ENCODE measurements around the gene CXorf65. TPM values are rescaled to one million over a fixed set of nuclear protein-coding genes. Genes with fewer than 3 reads are reported as not detected.

Gene CXorf65
- total RNA-seq, 1 donor from 2014 or later, result not detected

GRCh38 chrX:71085900-71086299, 20.6 kb downstream of the CXorf65 start:
- no peaks in the 10 kb centered on the region for H3K36me3 ChIP-seq
- H3K4me1 ChIP-seq, result no peaks in the 10 kb centered on the region
- TF ChIP-seq, protein P1, sequence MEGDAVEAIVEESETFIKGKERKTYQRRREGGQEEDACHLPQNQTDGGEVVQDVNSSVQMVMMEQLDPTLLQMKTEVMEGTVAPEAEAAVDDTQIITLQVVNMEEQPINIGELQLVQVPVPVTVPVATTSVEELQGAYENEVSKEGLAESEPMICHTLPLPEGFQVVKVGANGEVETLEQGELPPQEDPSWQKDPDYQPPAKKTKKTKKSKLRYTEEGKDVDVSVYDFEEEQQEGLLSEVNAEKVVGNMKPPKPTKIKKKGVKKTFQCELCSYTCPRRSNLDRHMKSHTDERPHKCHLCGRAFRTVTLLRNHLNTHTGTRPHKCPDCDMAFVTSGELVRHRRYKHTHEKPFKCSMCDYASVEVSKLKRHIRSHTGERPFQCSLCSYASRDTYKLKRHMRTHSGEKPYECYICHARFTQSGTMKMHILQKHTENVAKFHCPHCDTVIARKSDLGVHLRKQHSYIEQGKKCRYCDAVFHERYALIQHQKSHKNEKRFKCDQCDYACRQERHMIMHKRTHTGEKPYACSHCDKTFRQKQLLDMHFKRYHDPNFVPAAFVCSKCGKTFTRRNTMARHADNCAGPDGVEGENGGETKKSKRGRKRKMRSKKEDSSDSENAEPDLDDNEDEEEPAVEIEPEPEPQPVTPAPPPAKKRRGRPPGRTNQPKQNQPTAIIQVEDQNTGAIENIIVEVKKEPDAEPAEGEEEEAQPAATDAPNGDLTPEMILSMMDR (IDR thresholded peaks at IDR 0.05), result no peak
- TF ChIP-seq POLR2AphosphoS5 (IDR thresholded peaks at IDR 0.05; ENCODE audit: insufficient read depth in 1 of 2, low read depth in 1 of 2) (no peak), POLR2A (IDR thresholded peaks at IDR 0.05) (no peak)
- no peak overlapping the region for H3K4me3 ChIP-seq
- H3K27me3 ChIP-seq, result no peaks in the 10 kb centered on the region
- DNase-seq (ENCODE audit: extremely low spot score in 2 of 2), result no peak
- intact Hi-C loops (cut with DNase I), result no loop called here
- no peaks in the 10 kb centered on the region for H3K9me3 ChIP-seq
- H3K27ac ChIP-seq, result no peak overlapping the region

- Histone ChIP-seq H3K36me3 (no peaks in the 10 kb centered on the region), H3K9me3 (no peaks in the 10 kb centered on the region), H3K27ac (no peak overlapping the region), H3K4me3 (no peak overlapping the region), H3K4me1 (no peaks in the 10 kb centered on the region), H3K27me3 (no peaks in the 10 kb centered on the region)
- no peak for TF ChIP-seq POLR2A (IDR thresholded peaks at IDR 0.05)
- TF ChIP-seq, protein P1 (IDR thresholded peaks at IDR 0.05), result no peak
- no peak for TF ChIP-seq POLR2AphosphoS5 (IDR thresholded peaks at IDR 0.05; ENCODE audit: insufficient read depth in 1 of 2, low read depth in 1 of 2)
- intact Hi-C loops (cut with DNase I), result no loop called here
- no peak for DNase-seq (ENCODE audit: extremely low spot score in 2 of 2)
Measured at GRCh38 chrX:71082822-71083221, 23.7 kb downstream of the CXorf65 start.

DNA sequence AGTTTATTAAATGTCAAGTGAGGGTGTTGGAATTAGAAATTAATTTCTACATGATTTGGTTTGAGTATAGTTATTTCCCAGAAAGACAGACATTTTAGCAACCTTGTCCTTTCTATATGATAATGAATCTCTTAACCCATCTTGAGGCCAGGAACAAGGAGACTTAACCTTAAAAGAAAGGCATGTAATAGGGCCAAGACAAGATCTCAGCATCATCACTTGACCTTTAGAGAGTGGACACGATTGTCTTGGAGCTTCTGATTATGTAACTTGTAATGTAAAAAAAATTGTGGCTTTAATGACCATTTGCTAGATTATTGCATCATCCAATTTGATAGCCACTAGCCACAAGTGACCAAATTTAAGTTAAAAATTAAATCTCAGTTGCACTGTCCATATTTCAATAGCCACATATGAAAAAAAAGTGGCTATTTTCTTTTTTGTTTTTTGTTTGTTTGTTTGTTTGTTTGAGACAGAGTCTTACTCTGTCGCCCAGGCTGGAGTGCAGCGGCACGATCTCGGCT, 24.4 kb downstream of the CXorf65 start:
- Histone ChIP-seq H3K4me3 (no peak overlapping the region), H3K4me1 (no peaks in the 10 kb centered on the region), H3K27ac (no peak overlapping the region), H3K36me3 (no peaks in the 10 kb centered on the region), H3K9me3 (no peaks in the 10 kb centered on the region), H3K27me3 (no peaks in the 10 kb centered on the region)
- no peak for DNase-seq (ENCODE audit: extremely low spot score in 2 of 2)
- TF ChIP-seq POLR2AphosphoS5 (IDR thresholded peaks at IDR 0.05; ENCODE audit: insufficient read depth in 1 of 2, low read depth in 1 of 2) (no peak), POLR2A (IDR thresholded peaks at IDR 0.05) (no peak)
- TF ChIP-seq, protein P1 (IDR thresholded peaks at IDR 0.05), result no peak
- intact Hi-C loops (cut with DNase I), result no loop called here

GRCh38 chrX:71081330-71082123, 25.0 kb downstream of the CXorf65 start:
- intact Hi-C loops (cut with DNase I), result no loop called here
- Histone ChIP-seq H3K4me1 (no peaks in the 10 kb centered on the region), H3K9me3 (no peaks in the 10 kb centered on the region), H3K27ac (no peak overlapping the region), H3K36me3 (no peaks in the 10 kb centered on the region), H3K27me3 (no peaks in the 10 kb centered on the region), H3K4me3 (no peak overlapping the region)
- TF ChIP-seq POLR2AphosphoS5 (IDR thresholded peaks at IDR 0.05; ENCODE audit: insufficient read depth in 1 of 2, low read depth in 1 of 2) (no peak), POLR2A (IDR thresholded peaks at IDR 0.05) (no peak)
- TF ChIP-seq, protein P1 (IDR thresholded peaks at IDR 0.05), result no peak
- no peak for DNase-seq (ENCODE audit: extremely low spot score in 2 of 2)

GRCh38 chrX:71070531-71070930, 36.0 kb downstream of the CXorf65 start:
- H3K4me3 ChIP-seq, result no peak overlapping the region
- H3K36me3 ChIP-seq, result no peaks in the 10 kb centered on the region
- no peak for DNase-seq (ENCODE audit: extremely low spot score in 2 of 2)
- H3K27ac ChIP-seq, result no peak overlapping the region
- peaks cover 14% of the 10 kb centered on the region for H3K4me1 ChIP-seq
- no peaks in the 10 kb centered on the region for H3K9me3 ChIP-seq
- H3K27me3 ChIP-seq, result no peaks in the 10 kb centered on the region
- TF ChIP-seq, protein P1 (IDR thresholded peaks at IDR 0.05), result no peak
- intact Hi-C loops (cut with DNase I), result no loop called here
